ENCODE results near the gene NOL8.

GRCh38 chr9:92263131-92263530, 62.0 kb downstream of the NOL8 start:
- TF ChIP-seq POLR2AphosphoS5 (IDR thresholded peaks at IDR 0.05; ENCODE audit: borderline replicate concordance, low read depth, low read length), result no peak
- no peak for TF ChIP-seq EZH2 (IDR thresholded peaks at IDR 0.05)
